ENCODE data around the gene SP1. TPM values are rescaled to one million over a fixed set of nuclear protein-coding genes. Genes with fewer than 3 reads are reported as not detected.

SP1 gene
- total and polyA plus RNA-seq, 2 of the 4 experiments (the other 2 are of a cell fraction) = 19.7 to 53.6 TPM

DNA sequence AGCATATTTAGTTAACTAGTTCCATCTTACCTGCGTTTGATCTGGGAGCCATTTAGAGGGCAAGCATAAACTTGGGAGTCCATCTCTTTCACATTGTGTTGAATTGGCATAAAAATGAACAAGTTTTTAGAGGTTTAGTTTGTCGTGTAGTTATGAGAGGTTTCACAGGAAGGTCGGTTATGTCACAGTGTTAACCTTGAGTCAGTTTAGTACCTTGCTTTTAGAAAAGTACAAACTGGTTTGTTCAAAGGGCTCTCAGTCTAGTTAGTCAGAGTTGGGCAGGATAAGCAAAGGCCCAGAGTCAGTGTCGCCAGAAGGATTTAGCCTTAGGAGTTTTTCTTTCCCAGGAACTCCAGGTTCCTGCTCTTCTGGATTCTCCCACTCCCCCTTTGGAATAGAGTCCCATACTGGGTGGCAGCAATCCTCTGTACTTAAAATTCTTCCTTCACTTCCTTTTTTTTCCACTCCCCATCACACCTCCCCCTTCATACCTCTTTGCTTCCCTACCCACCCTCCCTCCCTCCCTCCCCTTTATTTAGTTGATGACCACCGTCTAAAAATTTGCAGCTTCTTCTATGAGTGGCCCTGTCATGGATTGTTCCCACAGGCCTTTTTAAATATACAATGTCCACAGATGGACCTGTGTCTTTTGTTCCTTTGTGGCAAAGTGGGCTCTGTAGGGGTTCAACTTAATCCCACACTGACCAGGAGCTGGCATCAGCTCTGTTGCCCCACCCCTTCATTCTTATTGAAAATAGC, 84.0 kb downstream of the SP1 start (continued):
- TF ChIP-seq, protein P1, sequence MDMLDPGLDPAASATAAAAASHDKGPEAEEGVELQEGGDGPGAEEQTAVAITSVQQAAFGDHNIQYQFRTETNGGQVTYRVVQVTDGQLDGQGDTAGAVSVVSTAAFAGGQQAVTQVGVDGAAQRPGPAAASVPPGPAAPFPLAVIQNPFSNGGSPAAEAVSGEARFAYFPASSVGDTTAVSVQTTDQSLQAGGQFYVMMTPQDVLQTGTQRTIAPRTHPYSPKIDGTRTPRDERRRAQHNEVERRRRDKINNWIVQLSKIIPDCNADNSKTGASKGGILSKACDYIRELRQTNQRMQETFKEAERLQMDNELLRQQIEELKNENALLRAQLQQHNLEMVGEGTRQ (IDR thresholded peaks at IDR 0.05; ENCODE audit: low read depth, low read length) = no peak

DNA sequence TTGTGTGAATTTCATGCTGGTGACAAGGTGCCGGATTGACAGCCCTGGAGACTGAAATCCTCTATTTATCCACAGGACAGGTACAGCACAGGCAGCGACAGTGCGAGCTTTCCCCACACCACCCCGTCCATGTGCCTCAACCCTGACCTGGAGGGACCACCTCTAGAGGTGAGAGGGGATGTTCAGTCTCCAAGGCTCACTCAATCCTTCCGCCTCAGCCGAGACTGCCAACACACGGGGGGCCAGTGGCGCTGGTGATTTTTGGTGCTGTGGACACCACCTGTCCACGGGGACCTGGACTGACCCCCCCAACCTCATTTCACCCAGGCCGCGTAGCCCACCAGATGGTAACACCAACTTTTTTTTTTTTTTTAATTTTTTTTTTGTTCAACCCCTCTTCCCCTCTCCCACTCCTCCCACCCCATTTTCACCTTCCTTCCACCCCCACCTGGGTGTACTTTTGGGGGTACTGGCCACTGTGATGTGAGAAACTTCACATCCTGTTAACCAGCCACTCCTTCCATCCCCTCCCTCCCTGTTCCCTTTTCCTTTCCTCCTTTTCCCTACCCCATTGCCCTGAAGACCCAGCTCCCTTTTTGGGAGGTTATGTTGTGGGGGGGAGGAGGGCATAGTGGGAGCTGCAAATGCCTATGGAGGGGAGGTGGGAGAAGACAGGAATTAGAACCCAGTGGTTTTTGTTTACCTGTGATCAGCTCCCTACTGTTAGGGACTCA, 84.9 kb downstream of the SP1 start:
- no peak for DNase-seq
- Histone ChIP-seq H3K4me3 (ENCODE audit: insufficient read depth, low read depth, low read length) (no peak overlapping the region), H2BK15ac (ENCODE audit: low read depth, low read length) (no peak overlapping the region), H2BK5ac (ENCODE audit: low read depth, low read length, poor library complexity, severe bottlenecking) (no peak overlapping the region), H3K14ac (replicated peaks; ENCODE audit: low read depth, low read length) (no peak overlapping the region), H3K9ac (ENCODE audit: low read depth, low read length) (no peak overlapping the region), H4K8ac (ENCODE audit: low read depth in 2 of 2, low read length in 2 of 2) (no peak overlapping the region), H3K18ac (ENCODE audit: low read depth, low read length) (no peak overlapping the region), H4K20me1 (ENCODE audit: insufficient read depth, low read length) (peaks cover 88% of the 10 kb centered on the region), H3K36me3 (ENCODE audit: control insufficient read depth, insufficient read depth, low read length) (peaks cover 85% of the 10 kb centered on the region), H3K4me1 (ENCODE audit: control insufficient read depth, insufficient read depth, low read length) (peaks cover 7% of the 10 kb centered on the region), H3K4me2 (ENCODE audit: low read depth, low read length) (no peak overlapping the region), H2BK20ac (ENCODE audit: low read depth, low read length) (no peak overlapping the region), H4K5ac (ENCODE audit: low read depth, low read length) (no peak overlapping the region), H3K9me3 (ENCODE audit: control insufficient read depth, insufficient read depth, low read length) (no peaks in the 10 kb centered on the region), H2AK9ac (replicated peaks; ENCODE audit: low read depth, low read length, poor library complexity) (peak overlapping the region; percentile 44), H3K79me1 (ENCODE audit: low read depth in 1 of 2, low read length in 2 of 2) (peaks cover 42 to 84% of the 10 kb centered on the region in 2 experiments), H3K27ac (ENCODE audit: insufficient read depth, low read length) (no peak overlapping the region), H3K23ac (ENCODE audit: low read depth, low read length) (no peak overlapping the region), H3K9me1 (ENCODE audit: insufficient read depth, low read length) (no peaks in the 10 kb centered on the region; the same call in 1 of the 2 replicates), H2BK120ac (ENCODE audit: low read depth, low read length) (no peak overlapping the region), H3K56ac (ENCODE audit: extremely low read depth, insufficient read depth, low read length) (no peak overlapping the region), H2AFZ (replicated peaks; ENCODE audit: low read length, poor library complexity) (no peak overlapping the region), H2AK5ac (ENCODE audit: low read depth, low read length) (no peak overlapping the region), H3K4ac (ENCODE audit: low read depth, low read length) (no peak overlapping the region), H3K27me3 (ENCODE audit: control insufficient read depth, insufficient read depth, low read length) (no peaks in the 10 kb centered on the region), H4K91ac (ENCODE audit: insufficient read depth, low read depth, low read length) (no peak overlapping the region)
- no peak for ATAC-seq (ENCODE audit: low read depth)
- intact Hi-C loops (cut with micrococcal nuclease) (no loop called here), dilution Hi-C loops (cut with HindIII; ENCODE audit: low sequenced_read_pairs, unreplicated experiment) (no loop called here), in situ Hi-C loops (cut with MboI; ENCODE audit: low sequenced_read_pairs) (no loop called here)
- CTCF ChIA-PET = interaction anchor here (0.5 to 0.8 kb wide), 2 partner anchors 10 to 12 kb away, joined by 3 read pairs; no protein-coding TSS in a partner anchor
- no TSS peak for BruUV-seq (replicated peaks)
- WGBS, 2 experiments (ENCODE audit: extremely low coverage in 2 of 2, insufficient read length in 1 of 2) = no CpG with 5 or more reads among the region's 11 CpGs
- POLR2A ChIA-PET (ENCODE audit: unreplicated experiment) = no interaction called here
- TF ChIP-seq RFX5 (IDR thresholded peaks at IDR 0.05; ENCODE audit: low read depth, low read length) (no peak), MXI1 (IDR thresholded peaks at IDR 0.05; ENCODE audit: borderline replicate concordance, low read depth, low read length) (no peak), NFE2L2 (IDR thresholded peaks at IDR 0.05; ENCODE audit: low read depth, low read length) (no peak), CHD1 (IDR thresholded peaks at IDR 0.05; ENCODE audit: low read depth, low read length) (no peak), CEBPB (IDR thresholded peaks at IDR 0.05; ENCODE audit: low read depth, low read length) (no peak), SMC3 (IDR thresholded peaks at IDR 0.05; ENCODE audit: low read depth, low read length) (no peak), FOS (IDR thresholded peaks at IDR 0.05; ENCODE audit: low read depth, low read length) (no peak), RAD21 (IDR thresholded peaks at IDR 0.05; ENCODE audit: low read length) (no peak), MAZ (IDR thresholded peaks at IDR 0.05; ENCODE audit: borderline replicate concordance, low read depth, low read length) (no peak), MAFK (IDR thresholded peaks at IDR 0.05; ENCODE audit: low read depth, low read length) (no peak), ELK1 (IDR thresholded peaks at IDR 0.05; ENCODE audit: borderline replicate concordance, low read depth, low read length) (no peak)
- TF ChIP-seq, protein P1 (IDR thresholded peaks at IDR 0.05; ENCODE audit: low read depth, low read length) = no peak

Data from IMR-90 (cell line).